Activated T-helper 1 cell treated with anti-CD3 and anti-CD28 coated beads, Interleukin-2, amount 50 U/mL, for 16 hours (primary cell): ENCODE measurements around the gene FKBP10.
A peak's percentile ranks its signal among the peaks of the same experiment; 100 is the strongest.
"Not testable (repeated sequence)": the region's sequence is repeated elsewhere in the genome, so short reads cannot be mapped to it uniquely, and the experiment has no call there.

Source experiments
- DNase-seq, 2 donors: peaks; one replicate each; pipeline ENCODE4 v3.0.0-alpha.2; 2020; ENCODE audit warnings: low read depth in 1 of 2, low spot score in 1 of 2

The FKBP10 gene

DNA sequence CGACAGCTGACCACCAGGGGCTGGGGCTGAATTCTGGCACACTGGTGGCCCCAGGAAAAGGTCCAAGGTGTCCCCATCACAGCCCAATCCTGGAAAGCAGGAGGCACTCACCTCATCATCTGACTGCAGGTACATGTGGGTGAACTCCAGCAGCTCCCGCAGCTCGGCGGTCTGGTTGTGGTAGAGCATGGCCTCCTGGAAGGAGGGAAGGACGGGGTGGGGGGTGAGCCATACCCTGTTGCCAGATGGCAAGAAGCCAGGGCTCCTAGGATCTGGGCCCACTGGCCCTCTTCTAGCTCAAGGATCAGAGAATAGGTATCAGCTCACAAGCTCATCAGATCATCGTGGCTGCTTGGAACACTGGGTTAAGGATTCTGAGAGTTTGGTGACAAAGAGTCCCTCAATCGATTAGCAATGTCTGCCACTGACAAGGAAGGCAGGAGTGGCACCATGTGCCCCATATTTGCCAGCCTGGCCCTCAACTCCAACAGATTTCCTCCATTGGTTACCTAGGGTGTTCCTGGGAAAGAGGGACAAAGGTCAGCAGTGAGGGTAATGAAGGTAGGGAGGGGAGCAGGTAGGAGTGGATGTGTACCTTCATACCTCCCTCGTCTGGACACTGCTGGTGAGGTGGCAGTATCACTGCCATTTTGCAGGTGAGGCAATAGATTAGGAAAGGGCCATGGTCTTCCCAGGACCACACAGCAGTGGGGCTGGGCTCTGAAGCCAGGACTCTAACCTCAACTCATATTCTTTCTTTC, 5.9 kb upstream of the FKBP10 start:
- DNase-seq: no peak

DNA sequence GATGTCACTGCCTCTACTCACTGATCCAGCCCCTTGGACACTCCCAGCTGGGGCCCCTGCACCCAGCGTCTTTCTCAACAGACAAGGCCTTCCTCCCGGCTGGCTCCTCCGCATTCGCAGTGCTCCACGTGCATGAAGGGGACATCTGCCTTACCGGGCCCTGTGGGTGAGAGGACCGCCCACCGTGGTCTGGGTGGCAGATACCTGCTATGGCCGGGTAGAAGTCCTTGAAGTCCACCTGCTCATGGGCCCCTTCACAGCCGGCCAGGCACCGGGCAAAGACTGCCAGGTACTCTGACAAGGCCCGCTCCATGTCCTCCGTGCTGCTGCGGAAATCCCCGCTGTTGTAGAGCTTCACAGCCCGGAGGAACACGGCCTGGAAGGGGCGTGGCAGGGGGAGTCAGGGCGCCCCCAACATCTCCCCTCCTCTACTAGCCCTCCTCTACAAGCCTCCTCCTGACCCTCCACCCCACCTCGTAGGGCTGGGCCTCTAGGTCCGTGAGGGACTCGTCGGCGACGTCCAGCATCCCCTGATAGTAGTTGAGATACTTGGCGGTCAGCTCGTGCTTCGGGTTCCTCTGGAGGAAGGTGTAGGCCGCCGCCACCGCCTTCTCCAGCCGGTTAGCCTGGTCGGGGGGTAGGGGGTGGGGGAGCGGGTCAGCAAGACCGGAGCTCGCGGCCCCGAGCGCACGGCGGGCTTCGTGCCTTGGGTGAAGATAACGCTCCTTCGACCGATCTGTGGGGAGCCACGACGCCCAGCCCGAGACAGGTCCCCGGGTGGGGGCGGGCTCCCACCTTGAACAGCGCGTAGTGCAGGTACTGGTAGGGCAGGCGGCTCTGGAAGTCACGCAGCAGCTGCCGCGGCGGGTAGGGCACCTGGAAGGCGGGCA, 1.9 kb upstream of the FKBP10 start:
- no peak for DNase-seq

DNA sequence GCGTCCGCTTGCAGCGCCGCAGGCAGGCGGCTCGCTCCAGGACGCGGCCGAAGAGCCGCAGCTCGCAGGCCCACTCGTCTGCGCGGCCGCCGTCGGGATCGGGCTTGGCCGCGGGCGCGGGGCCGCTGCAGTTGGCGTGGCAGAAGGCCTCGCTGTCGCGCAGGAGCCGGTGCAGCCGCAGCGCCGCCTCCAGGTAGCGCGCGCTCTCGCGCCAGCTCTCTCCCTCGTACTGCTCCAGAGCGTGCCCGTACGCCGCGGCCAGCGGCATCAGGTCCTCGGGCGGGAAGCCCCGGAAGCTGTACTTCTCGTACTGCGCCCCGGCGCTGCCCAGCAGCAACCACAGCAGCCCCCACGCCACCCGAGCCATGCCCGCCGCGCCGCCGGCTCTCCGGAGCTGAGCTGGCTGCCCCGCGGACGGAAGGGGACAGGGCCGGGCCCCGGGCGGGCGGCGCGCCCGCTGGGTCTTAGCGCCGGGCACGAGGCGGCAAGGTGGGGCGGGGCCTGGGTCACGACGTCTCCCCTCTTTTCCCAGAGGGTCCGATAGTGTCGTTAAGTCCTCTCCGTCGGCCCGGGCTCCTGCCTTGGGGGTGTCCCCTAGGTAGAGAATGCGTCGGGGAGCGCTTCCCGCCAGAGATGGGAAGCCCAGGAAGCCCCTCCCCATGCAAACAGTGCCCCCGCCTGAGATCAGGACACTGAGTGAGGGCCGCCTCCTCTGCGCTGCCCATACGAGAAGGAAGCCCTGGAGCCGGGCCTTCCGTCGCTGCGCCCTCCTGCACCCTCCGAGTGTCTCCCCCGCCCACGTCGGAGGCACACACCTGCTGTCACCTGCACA, 1.0 kb upstream of the FKBP10 start, which contains the start of gene P3H4:
Gene P3H4, minus strand, starts transcription at position 401 of the 832 bp plus-strand sequence. Its CDS starts 34 bp downstream, at position 367.
- DNase-seq: peak; percentile 59 to 61

DNA sequence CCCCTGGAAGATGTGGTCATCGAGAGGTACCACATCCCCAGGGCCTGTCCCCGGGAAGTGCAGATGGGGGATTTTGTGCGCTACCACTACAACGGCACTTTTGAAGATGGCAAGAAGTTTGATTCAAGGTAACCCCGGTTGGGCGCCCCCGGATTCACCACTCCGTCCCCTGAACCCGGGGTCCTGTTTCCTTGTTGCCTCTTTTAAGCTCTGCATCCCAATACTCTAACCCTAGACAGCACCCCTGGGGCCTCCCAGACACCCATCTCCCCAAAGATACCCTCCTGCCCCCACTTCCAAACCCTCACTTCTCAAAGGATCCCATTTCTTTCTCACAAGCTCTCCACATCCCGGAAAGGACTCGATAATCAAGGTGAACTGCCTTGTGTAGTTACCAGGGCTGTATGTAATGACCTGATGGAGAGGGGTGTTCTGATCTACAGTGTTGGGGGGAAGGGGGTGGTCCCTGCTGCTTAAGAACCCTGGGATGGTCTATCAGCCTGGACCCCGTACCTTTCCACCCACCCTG, 412 bp downstream of the FKBP10 start:
- no peak for DNase-seq

DNA sequence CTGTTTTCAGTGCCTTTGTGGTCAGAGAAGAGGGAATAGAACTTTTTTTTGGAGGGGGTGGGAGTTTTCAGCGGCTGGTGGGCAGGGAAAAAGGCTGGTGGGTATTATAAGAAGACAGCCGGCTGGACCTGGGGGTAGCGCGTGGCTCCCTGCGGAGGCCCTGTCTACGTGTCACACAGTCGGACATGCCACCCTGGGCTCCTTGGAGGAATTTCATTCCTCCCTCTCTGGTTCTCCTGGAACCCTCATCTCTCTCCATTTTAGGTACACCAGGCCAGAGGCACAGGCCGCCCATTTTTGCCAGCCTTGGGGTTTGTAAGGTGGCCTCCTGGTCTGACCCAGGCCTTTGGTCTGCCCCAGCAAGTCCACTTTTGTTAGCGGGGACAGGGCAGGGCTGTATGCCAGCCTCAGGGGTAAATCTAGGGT, 908 bp downstream of the FKBP10 start:
- no peak for DNase-seq

DNA sequence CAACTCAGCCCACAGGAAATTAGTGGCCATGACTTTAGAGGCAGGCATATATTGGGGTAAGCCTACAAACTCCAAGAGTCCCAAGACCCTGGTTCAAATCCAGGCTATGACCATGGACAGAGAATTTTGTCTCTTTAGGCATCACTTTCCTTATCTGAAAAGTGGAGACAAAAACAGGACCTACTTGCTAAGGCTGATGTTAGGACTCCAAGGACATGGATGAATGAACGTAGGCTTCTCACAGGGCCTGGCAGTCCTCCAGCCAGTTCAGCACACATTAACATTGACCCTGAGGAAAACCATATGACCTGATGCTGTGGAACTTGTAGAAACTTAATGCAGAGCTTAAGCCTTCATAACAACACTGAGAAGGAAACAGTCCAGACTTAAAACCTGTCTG, 1.4 kb downstream of the FKBP10 start:
- no peak for DNase-seq

DNA sequence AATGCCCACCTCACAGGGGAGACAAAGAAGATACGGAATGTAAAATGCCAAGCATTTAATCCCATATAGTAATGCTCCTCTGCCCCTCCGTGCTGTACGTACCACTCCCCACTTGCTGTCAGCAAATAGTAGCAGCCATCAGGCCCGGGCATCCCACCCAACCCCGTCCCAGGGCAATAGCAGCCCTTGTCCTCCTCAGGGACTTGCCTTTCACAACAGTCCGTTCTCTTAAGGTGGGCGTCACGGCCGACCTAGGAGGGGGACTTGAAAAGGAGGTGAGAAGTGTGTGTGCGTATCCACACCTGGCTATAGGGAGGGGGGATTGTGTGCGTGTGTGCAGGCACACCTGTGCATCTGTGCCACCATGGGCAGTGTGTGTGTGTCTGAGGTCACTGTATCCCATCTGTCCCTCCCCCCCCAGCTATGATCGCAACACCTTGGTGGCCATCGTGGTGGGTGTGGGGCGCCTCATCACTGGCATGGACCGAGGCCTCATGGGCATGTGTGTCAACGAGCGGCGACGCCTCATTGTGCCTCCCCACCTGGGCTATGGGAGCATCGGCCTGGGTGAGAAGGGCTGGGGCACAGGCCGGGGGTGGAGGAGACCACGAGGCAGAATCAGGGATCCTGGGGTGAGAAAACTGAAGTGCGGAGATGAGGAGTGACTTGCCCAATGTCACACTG, 4.0 kb downstream of the FKBP10 start:
- DNase-seq: no peak

DNA sequence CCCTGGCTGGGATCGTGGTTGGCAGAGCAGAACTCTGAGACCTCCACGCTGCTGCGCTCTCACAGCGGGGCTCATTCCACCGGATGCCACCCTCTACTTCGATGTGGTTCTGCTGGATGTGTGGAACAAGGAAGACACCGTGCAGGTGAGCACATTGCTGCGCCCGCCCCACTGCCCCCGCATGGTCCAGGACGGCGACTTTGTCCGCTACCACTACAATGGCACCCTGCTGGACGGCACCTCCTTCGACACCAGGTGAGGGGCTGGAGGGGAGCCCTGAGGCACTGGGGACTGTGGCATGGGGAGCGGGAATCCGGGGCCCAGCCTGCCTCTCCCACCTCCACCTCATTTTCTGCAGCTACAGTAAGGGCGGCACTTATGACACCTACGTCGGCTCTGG, 5.2 kb downstream of the FKBP10 start:
- no peak for DNase-seq

DNA sequence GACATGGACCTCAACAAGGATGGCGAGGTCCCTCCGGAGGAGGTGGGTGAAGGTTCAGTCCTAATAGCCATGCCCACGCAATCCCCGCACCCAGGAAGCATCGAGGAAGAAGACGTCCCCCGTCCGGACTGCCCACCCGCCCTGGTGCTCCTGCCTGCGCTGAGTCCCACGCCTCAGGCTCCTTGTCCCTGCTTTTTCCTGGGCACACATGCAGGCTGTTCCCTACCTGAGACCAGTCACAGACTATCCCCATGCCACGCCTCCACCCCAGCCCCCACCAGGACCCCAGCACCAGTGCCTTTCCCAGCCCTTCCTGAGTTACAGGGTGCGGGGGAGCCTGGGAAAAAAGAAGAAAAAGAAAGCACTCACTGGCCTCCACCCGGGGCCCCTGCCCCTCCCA, 9.0 kb downstream of the FKBP10 start:
- DNase-seq: no peak

DNA sequence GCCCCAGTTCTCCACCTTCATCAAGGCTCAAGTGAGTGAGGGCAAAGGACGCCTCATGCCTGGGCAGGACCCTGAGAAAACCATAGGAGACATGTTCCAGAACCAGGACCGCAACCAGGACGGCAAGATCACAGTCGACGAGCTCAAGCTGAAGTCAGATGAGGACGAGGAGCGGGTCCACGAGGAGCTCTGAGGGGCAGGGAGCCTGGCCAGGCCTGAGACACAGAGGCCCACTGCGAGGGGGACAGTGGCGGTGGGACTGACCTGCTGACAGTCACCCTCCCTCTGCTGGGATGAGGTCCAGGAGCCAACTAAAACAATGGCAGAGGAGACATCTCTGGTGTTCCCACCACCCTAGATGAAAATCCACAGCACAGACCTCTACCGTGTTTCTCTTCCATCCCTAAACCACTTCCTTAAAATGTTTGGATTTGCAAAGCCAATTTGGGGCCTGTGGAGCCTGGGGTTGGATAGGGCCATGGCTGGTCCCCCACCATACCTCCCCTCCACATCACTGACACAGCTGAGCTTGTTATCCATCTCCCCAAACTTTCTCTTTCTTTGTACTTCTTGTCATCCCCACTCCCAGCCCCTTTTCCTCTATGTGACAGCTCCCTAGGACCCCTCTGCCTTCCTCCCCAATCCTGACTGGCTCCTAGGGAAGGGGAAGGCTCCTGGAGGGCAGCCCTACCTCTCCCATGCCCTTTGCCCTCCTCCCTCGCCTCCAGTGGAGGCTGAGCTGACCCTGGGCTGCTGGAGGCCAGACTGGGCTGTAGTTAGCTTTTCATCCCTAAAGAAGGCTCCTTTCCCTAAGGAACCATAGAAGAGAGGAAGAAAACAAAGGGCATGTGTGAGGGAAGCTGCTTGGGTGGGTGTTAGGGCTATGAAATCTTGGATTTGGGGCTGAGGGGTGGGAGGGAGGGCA, 9.7 kb downstream of the FKBP10 start:
- DNase-seq: no peak

DNA sequence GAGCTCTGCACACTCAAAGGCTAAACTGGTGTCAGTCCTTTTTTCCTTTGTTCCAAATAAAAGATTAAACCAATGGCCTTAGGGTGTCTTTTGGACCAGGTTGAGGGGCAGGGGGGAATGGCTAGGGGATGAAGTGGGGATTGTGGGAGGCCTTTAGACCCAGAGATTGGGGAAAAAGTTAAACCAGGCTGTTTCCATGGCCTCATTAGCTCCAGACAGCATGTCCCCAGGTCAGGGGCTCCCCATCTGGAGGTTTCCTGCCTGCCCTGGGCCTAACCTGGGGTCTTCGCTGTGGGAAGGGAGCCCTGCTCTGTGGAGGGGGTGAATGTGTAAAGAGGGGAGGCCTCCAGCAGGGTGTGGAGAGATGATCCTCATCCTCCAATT, 10.3 kb downstream of the FKBP10 start:
- no peak for DNase-seq

DNA sequence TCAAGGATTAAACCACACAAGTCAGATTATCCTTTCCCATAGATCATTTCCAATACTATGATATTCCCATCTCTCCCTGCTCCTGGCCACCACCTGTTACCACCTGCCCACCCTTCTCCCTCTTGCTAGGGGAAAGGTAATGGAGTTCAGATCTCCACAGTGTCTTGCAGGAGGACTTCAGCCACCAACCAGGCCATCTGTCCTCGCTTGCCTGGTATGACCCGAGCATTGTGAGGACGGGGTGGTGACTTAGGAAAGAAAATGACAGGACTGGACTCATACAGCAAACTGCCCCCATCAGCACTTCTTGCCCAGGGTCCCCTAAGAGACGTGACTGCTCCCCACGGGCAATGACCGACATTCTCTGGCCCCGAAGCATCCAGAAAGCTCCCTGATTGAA, 10.8 kb downstream of the FKBP10 start:
- DNase-seq: no peak

DNA sequence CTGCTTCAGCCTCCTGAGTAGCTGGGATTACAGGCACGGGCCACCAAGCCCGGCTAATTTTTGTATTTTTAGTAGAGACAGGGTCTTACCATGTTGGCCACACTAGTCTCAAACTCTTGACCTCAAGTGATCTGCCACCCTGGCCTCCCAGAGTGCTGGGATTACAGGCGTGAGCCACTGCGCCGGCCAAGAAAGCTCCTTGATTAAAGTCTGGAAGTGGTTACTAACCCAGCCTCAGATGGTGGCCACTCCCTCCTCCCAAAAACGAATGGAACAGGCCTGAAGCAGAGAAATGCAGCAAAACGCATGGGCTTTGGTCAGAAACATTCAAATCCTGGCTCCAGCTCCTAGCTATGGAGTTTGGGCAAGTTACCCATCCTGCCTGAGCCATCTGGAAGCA, 11.3 kb downstream of the FKBP10 start:
- no peak for DNase-seq

DNA sequence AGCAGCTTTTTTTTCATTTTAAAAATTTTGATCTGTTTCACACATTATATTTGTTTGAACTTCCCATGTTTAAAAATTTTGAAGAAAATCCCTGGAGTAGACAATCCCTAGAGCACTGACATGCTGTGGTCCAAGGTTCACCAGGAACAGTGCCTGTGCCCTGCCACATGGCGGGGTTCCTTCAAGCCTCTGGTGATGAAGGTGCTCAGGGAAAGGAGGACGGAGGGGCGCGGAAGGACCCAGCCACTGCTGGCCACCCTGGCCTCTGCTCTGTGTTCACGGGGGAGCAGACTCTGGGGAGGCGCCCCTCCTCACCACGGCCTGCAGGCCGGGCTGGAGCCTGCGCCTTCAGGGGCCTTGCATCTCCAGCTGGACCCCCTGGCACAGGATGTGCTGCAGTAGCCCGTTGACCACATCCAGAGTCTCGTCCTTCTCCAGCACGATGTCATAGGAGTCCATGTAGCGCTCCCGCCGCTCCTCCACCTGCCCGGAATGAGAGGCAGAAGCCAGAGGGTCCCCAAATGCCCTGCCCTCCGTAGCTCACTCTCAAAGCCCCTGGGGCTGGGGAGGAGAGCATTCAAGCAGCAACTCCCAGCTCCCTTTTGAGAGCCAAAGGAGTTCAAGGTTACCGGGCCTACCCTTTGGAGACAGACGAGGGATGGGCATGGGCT, 12.5 kb downstream of the FKBP10 start:
- DNase-seq: no peak

DNA sequence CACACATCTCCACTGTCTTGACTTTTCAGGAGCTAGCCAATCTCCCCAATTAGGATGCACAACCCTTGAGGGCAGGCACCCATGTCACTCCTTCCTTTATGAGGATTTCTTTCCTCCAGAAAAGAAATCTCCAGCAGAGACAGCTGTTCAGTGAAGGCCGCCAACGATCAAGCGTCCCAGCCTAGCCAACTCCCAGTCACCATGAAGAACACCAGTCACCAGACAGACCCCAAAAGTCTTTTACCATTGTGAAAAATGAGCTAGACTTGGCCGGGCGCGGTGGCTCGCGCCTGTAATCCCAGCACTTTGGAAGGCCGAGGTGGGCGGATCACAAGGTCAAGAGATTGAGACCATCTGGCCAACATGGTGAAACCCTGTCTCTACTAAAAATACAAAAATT, 17.2 kb downstream of the FKBP10 start:
- DNase-seq: not testable (repeated sequence)

DNA sequence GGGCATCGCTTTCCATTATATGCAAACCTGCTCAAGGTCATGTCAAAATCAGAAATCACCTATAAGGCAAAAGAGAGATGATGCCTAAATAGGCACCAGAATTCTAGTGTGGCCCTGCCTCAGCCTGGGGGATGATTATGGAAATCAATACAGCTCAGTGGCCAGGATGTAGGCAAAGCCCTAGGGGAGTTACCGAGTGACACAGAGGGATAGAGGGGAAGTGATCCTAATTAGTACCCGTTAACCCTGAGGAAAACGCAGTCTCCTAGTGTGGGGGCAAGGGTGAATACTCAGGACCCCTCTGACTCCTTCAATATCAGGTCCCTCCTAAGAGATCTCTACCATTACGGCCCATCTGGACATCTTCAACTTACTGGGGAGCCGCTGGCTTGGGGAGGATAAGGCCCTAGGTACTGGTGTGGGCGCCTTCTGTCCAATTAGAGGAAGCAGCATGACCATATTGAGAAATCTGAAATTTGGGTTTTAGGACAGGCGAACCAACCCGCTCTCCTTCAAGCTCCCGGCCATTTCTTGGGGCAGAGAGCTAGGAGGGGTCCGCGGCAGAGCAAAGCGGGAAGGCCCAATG, 22.5 kb downstream of the FKBP10 start:
- DNase-seq: no peak

DNA sequence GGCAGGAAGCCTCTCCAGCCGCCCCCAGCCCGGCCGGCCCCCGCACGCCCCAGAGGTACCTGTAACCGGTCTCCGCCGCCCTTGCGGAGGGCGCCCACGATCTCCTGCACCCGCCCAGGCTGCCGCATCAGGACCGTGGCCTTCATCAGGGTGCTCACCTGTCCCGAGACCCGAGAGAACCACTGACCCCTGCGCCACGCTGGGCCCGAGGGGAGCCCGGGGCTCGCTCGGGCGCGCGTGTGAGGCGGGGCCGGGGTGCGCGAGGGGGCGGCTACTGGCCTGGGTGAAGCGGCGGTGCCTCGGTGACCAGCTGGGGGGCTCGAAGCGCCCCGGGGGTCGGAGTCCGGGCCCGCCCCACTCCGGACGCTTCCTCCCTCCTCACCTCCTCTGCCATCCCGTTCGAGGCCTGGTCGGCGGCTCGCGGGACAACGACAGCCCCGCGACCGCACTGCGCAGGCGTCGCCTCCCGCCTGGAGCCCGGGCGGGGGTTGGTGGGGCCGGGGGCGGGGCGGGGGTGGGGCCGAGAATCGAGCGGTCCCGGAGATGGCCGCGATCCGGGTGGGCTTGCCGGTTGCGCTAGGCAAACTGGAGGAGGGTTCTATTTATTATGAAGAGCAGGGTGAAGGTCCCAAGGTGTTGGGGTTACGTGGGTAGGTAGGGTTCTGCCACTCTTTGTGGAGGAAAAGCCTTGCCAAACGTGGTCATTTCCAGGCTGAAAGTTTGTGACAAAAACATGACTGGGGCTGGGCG, 23.2 kb downstream of the FKBP10 start, which contains the start of gene NT5C3B:
Gene NT5C3B, minus strand, starts transcription at position 433 of the 750 bp plus-strand sequence. Its CDS starts 39 bp downstream, at position 394.
- DNase-seq: peak in 1 of 2 donors; percentile 37
